ENCODE data around the gene LDLRAD4.

LDLRAD4 gene

DNA sequence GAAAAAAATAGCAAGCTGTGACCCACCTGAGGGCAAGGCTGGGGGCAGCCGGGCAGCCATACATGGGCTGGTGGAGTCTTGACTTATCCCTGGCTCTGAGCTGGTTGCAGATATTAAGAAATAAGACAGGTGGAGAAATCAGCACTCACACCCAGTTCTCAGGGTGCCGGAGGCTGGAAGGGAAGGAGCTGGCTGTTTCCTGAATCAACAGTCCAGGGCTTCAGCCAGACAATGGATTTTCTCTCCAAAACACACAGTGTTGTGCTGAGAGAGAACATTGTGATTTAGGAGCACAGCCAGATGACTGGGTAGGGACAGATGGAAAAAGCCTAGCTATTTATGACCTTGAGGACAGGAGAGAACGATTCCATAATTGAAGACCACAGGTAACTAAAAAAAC, 208.8 kb downstream of the LDLRAD4 start:
- no peak for TF ChIP-seq RAD21 (IDR thresholded peaks at IDR 0.05; ENCODE audit: low read depth)
- TF ChIP-seq NFIC (IDR thresholded peaks at IDR 0.05): no peak
- no peak for TF ChIP-seq YY1 (IDR thresholded peaks at IDR 0.05; ENCODE audit: low read depth)
- TF ChIP-seq, protein P1, sequence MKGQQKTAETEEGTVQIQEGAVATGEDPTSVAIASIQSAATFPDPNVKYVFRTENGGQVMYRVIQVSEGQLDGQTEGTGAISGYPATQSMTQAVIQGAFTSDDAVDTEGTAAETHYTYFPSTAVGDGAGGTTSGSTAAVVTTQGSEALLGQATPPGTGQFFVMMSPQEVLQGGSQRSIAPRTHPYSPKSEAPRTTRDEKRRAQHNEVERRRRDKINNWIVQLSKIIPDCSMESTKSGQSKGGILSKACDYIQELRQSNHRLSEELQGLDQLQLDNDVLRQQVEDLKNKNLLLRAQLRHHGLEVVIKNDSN (IDR thresholded peaks at IDR 0.05): no peak
- TF ChIP-seq TCF12 (IDR thresholded peaks at IDR 0.05; ENCODE audit: low read depth): no peak
- TF ChIP-seq EGR1 (IDR thresholded peaks at IDR 0.05): no peak
- no peak for TF ChIP-seq CREB1 (IDR thresholded peaks at IDR 0.05; ENCODE audit: low read depth)
- no peak for TF ChIP-seq TAF1 (IDR thresholded peaks at IDR 0.05; ENCODE audit: low read depth)
- no peak for TF ChIP-seq TEAD4 (IDR thresholded peaks at IDR 0.05)
- TF ChIP-seq, protein P2, sequence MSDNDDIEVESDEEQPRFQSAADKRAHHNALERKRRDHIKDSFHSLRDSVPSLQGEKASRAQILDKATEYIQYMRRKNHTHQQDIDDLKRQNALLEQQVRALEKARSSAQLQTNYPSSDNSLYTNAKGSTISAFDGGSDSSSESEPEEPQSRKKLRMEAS (IDR thresholded peaks at IDR 0.05): no peak
- TF ChIP-seq CEBPB (IDR thresholded peaks at IDR 0.05): no peak
- TF ChIP-seq, protein P3, sequence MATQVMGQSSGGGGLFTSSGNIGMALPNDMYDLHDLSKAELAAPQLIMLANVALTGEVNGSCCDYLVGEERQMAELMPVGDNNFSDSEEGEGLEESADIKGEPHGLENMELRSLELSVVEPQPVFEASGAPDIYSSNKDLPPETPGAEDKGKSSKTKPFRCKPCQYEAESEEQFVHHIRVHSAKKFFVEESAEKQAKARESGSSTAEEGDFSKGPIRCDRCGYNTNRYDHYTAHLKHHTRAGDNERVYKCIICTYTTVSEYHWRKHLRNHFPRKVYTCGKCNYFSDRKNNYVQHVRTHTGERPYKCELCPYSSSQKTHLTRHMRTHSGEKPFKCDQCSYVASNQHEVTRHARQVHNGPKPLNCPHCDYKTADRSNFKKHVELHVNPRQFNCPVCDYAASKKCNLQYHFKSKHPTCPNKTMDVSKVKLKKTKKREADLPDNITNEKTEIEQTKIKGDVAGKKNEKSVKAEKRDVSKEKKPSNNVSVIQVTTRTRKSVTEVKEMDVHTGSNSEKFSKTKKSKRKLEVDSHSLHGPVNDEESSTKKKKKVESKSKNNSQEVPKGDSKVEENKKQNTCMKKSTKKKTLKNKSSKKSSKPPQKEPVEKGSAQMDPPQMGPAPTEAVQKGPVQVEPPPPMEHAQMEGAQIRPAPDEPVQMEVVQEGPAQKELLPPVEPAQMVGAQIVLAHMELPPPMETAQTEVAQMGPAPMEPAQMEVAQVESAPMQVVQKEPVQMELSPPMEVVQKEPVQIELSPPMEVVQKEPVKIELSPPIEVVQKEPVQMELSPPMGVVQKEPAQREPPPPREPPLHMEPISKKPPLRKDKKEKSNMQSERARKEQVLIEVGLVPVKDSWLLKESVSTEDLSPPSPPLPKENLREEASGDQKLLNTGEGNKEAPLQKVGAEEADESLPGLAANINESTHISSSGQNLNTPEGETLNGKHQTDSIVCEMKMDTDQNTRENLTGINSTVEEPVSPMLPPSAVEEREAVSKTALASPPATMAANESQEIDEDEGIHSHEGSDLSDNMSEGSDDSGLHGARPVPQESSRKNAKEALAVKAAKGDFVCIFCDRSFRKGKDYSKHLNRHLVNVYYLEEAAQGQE (IDR thresholded peaks at IDR 0.05; ENCODE audit: low read depth): no peak
- TF ChIP-seq ZBTB7A (IDR thresholded peaks at IDR 0.05; ENCODE audit: low read depth): no peak
- no peak for TF ChIP-seq FOXM1 (IDR thresholded peaks at IDR 0.05; ENCODE audit: borderline replicate concordance, low read depth)
- no peak for TF ChIP-seq EP300 (IDR thresholded peaks at IDR 0.05; ENCODE audit: borderline replicate concordance)

DNA sequence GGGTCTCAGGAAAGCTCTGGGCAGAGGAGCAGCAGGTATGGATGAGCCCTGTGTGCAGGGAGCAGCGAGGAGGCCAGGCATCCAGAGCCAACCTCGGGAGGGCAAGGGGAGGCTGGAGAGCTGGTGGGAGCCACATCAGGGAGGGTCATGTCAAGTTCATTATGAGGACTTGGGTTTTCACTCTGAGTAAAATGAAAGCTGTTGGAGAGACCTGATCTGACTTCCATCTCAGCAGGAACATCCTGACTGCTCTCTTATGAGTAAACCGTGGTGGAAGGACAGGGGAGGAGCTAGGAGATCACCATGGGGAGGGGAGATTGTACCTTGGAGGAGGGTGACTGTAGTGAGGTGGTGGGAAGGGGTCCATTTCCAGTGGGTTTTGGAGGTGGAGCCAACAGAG, 209.8 kb downstream of the LDLRAD4 start:
- no peak for TF ChIP-seq EP300 (IDR thresholded peaks at IDR 0.05; ENCODE audit: borderline replicate concordance)
- TF ChIP-seq YY1 (IDR thresholded peaks at IDR 0.05; ENCODE audit: low read depth): no peak
- TF ChIP-seq, protein P3 (IDR thresholded peaks at IDR 0.05; ENCODE audit: low read depth): no peak
- TF ChIP-seq, protein P2 (IDR thresholded peaks at IDR 0.05): no peak
- TF ChIP-seq EGR1 (IDR thresholded peaks at IDR 0.05): no peak
- no peak for TF ChIP-seq TAF1 (IDR thresholded peaks at IDR 0.05; ENCODE audit: low read depth)
- no peak for TF ChIP-seq TCF12 (IDR thresholded peaks at IDR 0.05; ENCODE audit: low read depth)
- TF ChIP-seq NFIC (IDR thresholded peaks at IDR 0.05): no peak
- no peak for TF ChIP-seq ZBTB7A (IDR thresholded peaks at IDR 0.05; ENCODE audit: low read depth)
- no peak for TF ChIP-seq FOXM1 (IDR thresholded peaks at IDR 0.05; ENCODE audit: borderline replicate concordance, low read depth)
- TF ChIP-seq, protein P1 (IDR thresholded peaks at IDR 0.05): no peak
- no peak for TF ChIP-seq TEAD4 (IDR thresholded peaks at IDR 0.05)
- TF ChIP-seq CEBPB (IDR thresholded peaks at IDR 0.05): no peak
- TF ChIP-seq CREB1 (IDR thresholded peaks at IDR 0.05; ENCODE audit: low read depth): no peak
- no peak for TF ChIP-seq RAD21 (IDR thresholded peaks at IDR 0.05; ENCODE audit: low read depth)

DNA sequence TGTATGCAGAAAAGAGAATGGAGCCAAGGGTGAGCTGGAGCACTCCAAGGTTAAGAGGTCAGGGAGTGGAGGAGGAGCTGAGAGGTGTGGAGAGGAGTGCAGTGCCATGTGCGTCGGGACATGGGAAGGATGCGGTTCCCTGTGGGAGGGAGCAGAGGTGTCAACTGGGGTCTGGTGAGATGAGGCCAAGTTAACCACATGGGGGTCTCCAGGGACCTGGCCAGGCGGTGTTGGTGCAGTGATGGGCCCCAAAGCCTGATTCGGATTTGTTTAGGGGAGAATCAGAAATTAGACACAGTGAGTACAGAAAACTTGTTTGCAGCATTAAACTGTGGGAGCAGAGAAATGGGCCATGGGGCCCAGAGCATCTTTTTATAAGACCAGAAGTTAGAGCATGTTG, 210.5 kb downstream of the LDLRAD4 start:
- TF ChIP-seq, protein P1 (IDR thresholded peaks at IDR 0.05): no peak
- no peak for TF ChIP-seq CREB1 (IDR thresholded peaks at IDR 0.05; ENCODE audit: low read depth)
- TF ChIP-seq RAD21 (IDR thresholded peaks at IDR 0.05; ENCODE audit: low read depth): no peak
- TF ChIP-seq NFIC (IDR thresholded peaks at IDR 0.05): no peak
- TF ChIP-seq, protein P2 (IDR thresholded peaks at IDR 0.05): no peak
- TF ChIP-seq TAF1 (IDR thresholded peaks at IDR 0.05; ENCODE audit: low read depth): no peak
- no peak for TF ChIP-seq TEAD4 (IDR thresholded peaks at IDR 0.05)
- TF ChIP-seq, protein P3 (IDR thresholded peaks at IDR 0.05; ENCODE audit: low read depth): no peak
- TF ChIP-seq FOXM1 (IDR thresholded peaks at IDR 0.05; ENCODE audit: borderline replicate concordance, low read depth): no peak
- TF ChIP-seq TCF12 (IDR thresholded peaks at IDR 0.05; ENCODE audit: low read depth): no peak
- no peak for TF ChIP-seq ZBTB7A (IDR thresholded peaks at IDR 0.05; ENCODE audit: low read depth)
- TF ChIP-seq YY1 (IDR thresholded peaks at IDR 0.05; ENCODE audit: low read depth): no peak
- TF ChIP-seq EGR1 (IDR thresholded peaks at IDR 0.05): no peak
- TF ChIP-seq EP300 (IDR thresholded peaks at IDR 0.05; ENCODE audit: borderline replicate concordance): no peak
- TF ChIP-seq CEBPB (IDR thresholded peaks at IDR 0.05): no peak
